GM18909 (cell line): Measurements from ENCODE around the gene EXOC3.
"Not testable (repeated sequence)": the region's sequence is repeated elsewhere in the genome, so short reads cannot be mapped to it uniquely, and the experiment has no call there.

Experiments used
- ATAC-seq: cut with Tn5 transposase; IDR thresholded peaks from one replicate; pipeline ENCODE4 v1.9.1; 2021; ENCODE audit warnings: mild to moderate bottlenecking; ENCODE audit not compliant: unreplicated experiment, poor library complexity

Gene EXOC3

GRCh38 chr5:497090-497700, 54.2 kb downstream of the EXOC3 start:
- no peak for ATAC-seq

DNA sequence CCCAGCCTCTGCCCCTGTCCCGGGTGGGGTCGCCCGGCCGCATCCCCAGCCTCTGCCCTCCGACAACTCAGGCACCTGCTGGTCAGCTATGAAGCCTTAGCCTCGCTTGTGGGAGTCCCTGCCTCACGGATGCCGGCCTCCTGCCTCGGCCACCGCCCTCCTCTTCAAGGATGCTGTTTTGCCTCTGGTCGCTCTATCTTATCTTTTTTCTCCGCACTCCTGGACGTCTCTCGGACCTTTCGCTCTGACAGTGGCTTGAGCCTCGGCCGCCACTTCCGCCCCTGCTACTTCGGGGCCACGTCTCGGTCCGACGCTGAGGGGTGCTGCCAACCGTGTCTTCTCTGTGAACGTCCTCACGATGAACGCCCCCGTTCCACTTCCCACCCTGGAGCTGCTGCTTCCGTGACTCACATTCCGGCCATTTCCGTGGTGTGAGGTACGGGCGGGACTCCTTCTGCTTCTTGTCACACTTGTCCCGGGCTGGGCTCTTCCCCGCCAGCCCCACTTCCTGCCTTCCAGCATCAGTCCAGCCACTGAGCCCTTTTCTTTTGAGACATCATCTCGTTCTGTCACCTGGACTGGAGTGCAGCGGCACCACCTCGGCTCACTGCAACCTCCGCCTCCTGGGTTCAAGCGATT, 55.0 kb downstream of the EXOC3 start:
- no peak for ATAC-seq

DNA sequence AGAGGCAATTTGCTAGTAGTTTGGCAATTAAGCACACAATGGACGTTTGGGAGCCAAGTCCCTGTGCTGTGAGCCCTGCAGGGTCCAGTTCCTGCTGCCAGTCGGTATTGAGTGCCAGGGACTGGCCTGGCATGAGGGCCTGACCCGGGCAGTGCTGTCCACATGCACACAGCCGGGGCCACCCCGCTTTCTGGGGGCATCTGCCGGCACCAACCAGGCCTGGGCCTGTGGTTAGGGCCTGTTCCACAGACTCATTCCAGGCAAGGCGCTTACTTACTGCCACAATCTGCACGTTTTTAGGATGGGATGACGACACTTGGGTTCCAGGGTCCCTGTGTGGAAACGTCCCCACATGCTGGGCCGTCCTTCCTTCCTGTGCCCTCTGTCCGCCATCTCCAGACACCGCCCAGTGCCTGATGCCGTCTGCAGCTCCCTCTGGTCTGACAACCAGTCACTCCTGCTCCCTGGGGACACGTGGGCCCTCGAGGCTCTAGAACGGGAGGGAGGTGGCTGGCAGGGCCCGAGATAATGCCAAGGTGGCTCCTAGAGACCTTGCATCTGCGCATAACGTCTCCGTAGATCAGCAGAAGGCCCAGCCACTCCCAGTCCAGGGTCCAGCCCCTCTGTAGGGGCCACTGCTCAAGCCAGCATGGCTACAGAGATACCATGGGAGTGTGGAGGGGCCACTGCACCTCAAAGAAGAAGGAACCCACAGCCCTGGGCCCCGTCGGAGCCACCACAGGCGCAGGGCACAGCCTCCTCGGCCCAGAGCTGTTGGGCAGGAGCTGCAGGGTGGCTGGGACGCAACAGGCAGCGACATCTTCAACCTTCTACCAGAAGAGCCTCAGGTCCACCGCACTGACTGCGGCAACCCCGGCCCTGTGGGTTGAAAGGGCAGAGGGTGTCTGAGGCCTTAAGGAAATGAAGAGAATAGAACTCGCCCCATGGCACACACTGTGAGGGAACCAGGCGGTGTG, 56.5 kb downstream of the EXOC3 start:
- ATAC-seq, result no peak

DNA sequence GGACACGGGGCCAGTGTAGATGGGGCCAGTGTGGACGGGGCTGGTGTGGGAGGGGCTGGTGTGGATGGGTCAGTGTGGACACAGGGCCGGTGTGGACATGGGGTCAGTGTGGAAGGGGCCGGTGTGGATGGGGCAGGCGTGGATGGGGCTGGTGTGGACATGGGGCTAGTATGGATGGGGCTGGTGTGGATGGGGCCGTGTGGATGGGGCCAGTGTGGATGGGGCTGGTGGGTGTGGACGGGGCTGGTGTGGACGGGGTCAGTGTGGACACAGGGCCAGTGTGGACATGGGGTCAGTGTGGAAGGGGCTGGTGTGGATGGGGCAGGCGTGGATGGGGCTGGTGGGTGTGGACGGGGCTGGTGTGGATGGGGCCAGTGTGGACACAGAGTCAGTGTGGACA, 57.5 kb downstream of the EXOC3 start:
- ATAC-seq, result no peak

DNA sequence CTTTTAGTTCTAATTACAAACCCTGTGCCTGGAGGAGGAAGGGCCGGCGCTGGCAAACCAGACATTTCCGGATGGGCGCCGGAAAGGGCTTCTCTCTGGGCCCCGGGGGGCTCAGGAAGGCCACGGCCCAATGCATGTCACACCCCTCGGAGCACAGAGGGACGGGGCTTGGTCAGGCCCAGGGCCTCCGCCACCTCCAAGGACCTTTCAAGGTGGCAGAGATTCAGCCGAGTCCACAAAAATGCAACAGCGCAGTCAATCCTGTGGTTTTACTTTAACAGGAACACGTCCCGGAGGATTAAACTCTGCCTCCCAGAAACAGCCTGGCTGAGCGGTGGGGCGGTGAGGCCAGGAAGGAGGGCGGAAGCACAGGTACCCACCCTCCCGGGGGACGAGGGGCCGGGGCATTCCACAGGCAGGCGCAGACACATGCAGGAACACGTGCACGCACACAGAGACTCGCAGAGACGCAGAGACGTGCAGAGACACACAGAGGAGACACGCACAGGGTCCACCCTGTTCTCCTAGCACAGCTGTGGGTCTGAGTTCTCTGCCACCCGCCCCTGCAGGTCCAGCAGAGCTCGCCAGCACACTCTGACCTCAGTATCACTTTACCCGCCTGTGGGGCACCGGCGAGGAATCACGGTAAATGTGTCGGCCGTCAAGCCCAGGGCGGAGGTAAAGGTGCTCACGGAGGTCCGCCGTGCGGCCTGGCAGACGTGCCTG, 58.3 kb downstream of the EXOC3 start:
- no peak for ATAC-seq

DNA sequence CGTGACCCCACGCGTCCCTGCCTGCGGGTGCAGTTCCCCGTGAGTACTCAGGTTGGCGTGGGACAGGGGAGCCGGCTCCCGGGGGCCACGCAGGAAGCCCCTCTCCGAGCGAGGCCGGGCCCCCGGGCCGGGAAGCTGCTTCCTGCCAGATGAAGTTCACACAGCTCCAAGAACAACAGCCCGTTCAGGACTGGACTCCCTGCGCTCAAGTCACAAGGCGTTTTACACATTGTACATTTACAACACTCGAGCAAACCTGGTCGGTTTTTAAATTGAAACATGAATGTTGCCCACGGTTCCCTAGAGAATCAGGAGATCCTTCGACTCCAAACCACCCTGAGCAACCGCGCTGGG, 58.8 kb downstream of the EXOC3 start:
- ATAC-seq, result no peak

DNA sequence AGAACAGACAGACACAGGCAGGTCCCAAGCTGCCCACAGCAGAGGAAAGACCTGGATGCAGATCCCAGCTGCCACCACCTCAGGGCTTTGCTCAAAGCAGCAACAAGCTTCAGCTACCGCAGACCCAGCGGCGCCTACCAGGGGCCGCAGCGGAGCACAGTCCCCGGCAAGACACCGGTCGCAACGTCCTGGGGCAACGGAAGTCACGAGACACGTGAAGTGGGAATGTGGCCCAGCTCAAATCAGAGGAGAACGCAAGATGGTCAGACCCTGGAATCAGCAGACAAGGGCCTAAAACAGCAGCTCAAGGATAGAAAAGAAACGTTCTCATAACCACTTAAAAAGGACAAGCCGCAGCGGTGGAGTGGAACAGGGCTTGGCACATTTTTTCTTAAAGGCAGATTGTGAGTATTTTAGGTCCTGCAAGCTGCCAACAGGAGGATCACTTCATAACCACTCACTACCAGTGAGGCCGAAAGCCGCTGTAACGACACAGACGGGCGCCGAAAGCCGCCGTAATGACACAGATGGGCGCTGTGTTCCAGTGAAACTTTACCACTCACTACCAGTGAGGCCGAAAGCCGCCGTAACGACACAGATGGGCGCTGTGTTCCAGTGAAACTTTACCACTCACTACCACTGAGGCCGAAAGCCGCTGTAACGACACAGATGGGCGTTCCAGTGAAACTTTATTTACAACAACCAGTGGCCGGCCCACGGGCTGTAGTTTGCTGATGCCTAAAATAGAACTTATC, 59.5 kb downstream of the EXOC3 start:
- ATAC-seq, result no peak

- no peak for ATAC-seq
These were observed 61.6 kb downstream of the EXOC3 start for GRCh38 chr5:504326-505154.

- no peak for ATAC-seq
These were observed 63.1 kb downstream of the EXOC3 start for GRCh38 chr5:505951-506525.

GRCh38 chr5:507986-508575, 65.1 kb downstream of the EXOC3 start:
- ATAC-seq, result not testable (repeated sequence)

DNA sequence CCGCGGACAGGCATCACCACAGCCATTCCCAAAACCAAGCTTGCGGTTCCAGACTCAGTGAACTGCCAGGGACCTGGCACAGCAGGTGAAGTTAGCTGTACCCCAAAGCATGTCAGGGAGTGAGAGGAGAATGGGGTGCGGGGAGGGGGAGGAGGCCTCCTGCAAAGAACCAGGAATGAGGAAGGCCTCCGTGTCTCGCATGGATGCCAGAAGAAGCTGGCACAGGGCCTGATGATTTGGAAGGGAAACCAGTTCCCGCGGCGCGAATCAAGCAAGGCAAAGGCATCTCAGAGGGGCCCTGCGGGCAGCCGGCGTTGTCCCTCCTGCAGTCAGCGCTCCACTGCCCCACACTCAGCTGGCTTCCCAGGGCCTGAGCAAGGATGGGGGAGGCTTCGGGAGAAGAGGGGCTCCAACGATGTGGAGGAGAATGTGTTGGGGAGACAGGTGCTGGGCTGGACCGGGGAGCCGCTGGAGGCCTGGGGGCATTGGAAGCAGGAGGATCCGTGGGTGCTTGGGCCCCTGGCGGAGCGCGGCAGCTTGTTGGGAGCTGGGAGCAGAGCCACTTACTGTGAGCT, 66.7 kb downstream of the EXOC3 start:
- ATAC-seq, result no peak

GRCh38 chr5:510521-510920, 67.5 kb downstream of the EXOC3 start:
- ATAC-seq, result no peak

DNA sequence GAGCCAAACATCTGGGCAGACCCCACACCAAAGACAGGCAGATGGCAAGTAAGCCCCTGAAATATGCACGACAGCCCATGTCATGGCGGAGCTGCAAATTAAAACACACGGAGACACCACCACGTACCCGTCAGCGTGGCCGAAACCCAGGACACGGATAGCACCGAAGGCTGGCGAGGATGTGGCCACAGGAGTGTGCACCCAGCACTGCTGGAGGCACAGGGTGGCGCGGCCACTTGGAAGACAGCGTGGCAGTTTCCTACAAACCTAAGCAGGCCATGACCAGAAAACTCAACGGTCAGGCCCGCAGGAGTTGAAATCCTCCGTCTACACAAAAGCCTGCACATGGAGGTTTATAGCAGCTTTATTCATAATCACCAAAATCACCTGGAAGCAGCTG, 68.5 kb downstream of the EXOC3 start:
- ATAC-seq, result no peak

DNA sequence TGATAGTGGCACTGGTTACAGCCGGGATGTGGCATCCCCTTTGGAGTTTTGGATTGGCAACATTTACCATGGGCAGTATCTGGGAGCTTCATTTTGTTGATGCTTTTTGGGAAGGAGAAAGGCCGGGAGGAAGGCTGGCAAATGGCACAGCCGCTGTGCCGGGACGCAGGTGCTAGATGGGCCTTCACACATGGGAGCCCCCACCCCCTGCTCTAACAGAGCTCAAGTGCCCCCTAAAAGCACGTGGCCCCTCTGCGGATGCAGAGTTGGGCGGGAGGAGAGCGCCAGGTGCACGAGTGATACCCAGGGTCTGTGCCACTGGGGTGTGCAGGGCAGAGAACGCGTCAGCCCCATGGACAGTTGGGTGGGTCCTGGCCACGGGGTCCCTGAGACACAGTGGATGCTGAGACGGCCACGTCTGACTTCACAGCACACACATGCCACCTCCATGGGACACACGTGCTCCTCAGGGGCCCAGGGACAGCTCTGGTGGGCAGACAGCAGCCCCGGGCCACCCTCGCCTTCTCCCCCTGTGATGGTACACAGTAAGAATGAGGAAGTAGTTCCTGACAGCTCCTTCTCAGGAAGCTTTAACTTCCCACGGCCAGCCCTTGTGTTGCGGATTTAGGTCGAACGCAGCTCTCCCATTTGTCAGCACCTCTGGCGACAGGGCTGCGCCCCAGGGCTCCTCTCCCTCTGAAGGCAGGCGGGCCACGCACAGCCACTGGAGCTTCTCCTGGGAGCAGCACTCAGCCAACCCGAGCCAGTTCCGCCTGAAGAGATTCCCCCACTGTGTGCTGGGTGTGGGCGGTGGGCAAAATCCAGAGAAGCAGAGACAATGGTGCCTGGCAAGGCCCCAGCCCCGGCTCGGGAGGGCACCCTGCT, 70.5 kb downstream of the EXOC3 start:
- ATAC-seq, result no peak

DNA sequence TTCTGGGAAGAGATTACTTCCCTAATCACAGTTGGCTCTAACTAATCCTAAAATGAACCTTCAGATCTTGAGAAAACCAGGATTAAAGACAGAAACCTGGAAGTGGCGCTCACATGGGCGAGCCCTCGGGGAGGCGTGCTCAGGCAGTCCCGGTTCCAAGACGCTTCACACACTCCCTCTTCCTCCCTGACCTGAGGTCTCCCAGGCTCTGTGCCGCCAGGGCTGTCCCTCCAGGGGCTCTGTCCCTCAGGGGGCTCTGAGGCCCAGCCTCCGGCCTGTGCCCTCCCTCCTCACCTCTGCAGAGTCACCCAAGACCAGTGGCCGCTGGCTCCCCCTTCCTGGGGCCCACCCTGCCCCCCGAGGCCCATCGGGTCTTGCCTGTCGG, 71.1 kb downstream of the EXOC3 start:
- no peak for ATAC-seq

GRCh38 chr5:514673-515072, 71.7 kb downstream of the EXOC3 start:
- no peak for ATAC-seq

DNA sequence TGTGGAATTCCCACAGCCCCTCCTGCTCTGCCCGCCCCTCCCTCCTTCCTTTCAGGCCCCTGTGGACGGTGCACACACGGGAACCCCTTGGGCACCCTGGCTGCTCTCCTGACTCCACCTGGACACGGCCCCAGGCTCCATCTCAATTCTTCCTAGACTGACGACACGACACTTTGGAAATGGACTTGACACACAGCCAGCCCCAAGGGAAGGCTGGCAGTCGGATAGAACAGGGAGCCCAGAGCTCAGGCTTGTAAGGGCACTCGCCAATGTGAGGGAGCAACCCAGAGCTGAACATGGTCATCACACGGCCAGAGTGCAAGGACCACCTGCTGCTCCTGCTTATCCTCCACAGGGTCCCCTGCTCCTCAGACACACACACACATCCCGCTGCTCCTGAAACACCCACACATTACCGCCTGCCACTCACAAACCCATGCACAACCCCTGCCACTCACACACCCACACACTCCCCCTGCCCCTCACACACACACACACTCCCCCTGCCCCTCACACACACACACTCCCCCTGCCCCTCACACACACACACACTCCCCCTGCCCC, 72.4 kb downstream of the EXOC3 start:
- no peak for ATAC-seq
